Breast epithelium (tissue), 3 donors: ENCODE data around the gene UTS2R.

ENCODE experiments used
- CTCF ChIP-seq, 3 donors: fragments of 450-650 bp; IDR thresholded peaks; one replicate each; pipeline ENCODE4 v1.5.1; 2016 to 2017; ENCODE audit warnings: antibody characterized with exemption in 3 of 3, mild to moderate bottlenecking in 3 of 3, moderate library complexity in 3 of 3
- POLR2A ChIP-seq: fragments of 450-650 bp; IDR thresholded peaks from one replicate; pipeline ENCODE4 v1.6.1; 2016; ENCODE audit warnings: antibody characterized with exemption, mild to moderate bottlenecking, moderate library complexity
- POLR2AphosphoS5 ChIP-seq, 3 donors: sonication (generic); formaldehyde crosslinking; IDR thresholded peaks; one replicate each; pipeline ENCODE4 v1.6.1; 2017; ENCODE audit warnings: antibody characterized with exemption in 3 of 3

DNA sequence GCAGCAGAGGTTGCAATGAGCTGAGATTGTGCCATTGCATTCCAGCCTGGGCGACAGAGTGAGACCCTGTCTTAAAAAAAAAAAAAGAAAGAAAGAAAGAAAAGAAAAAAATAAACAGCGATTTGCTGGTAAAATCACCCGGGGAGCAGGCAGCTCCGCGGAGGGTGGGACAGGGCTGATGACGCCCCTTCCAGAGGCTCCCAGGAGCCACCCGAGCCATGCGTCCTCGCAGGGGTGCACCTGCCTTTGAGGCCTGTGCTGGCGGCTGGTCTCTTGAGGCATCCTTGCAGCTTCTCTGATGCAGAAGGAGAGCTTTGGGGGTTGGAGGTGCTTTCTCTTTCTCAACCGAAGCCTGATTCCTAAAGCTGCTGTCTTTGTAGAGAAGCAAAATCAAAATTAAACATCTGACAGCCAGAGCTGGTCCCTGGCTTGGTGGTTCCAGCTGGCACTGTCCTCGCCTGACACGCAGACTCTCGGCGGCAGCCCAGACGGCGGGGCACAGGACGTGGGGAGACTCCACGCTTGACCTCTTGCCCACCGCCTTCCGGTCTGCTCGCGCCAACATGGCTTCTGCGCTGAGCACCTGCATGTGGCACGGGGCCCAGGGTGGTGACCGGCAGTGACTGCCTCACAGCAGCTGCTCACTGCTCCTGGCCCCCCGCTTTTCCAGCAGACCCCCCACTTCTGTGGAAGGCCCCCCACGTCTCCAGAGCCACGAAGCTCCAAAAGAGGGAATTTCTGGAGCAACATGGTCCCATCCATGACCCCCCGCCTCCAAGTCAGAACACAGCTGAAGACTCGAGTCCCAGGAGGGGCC lies 6.6 kb downstream of the UTS2R start:
- TF ChIP-seq CTCF (IDR thresholded peaks at IDR 0.05) (no peak), POLR2AphosphoS5 (IDR thresholded peaks at IDR 0.05) (no peak), POLR2A (no peak)
